H7 (cell line): ENCODE data around the gene LGALS1. TPM values are rescaled to one million over a fixed set of nuclear protein-coding genes. Genes with fewer than 3 reads are reported as not detected.
"Not testable (repeated sequence)": the region's sequence is repeated elsewhere in the genome, so short reads cannot be mapped to it uniquely, and the experiment has no call there.

Experiments used
- DNase-seq: peaks from one replicate; pipeline ENCODE4 v3.0.0; 2012
- H3K27me3 ChIP-seq: 2 replicates; pipeline ENCODE4 v1.6.0; 2011; ENCODE audit warnings: mild to moderate bottlenecking, low read length; ENCODE audit not compliant: control insufficient read depth, insufficient read depth
- H3K36me3 ChIP-seq: replicated peaks from 2 replicates; pipeline ENCODE4 v1.5.1; 2011; ENCODE audit warnings: low read length; ENCODE audit not compliant: control insufficient read depth, insufficient read depth
- H3K4me3 ChIP-seq: 2 replicates; pipeline ENCODE4 v1.5.1; 2011; ENCODE audit warnings: low read depth, mild to moderate bottlenecking, control low read depth, low read length, moderate library complexity; ENCODE audit not compliant: insufficient read depth
- total RNA-seq: library from RNA; depleted of rRNA; stranded (reverse); fragments of >200 nt; shearing (Covaris generic); gene quantifications from 2 replicates; pipeline ENCODE4 v1.2.3, GENCODE V29; 2014

The LGALS1 gene
- total RNA-seq, 1 experiment from 2014 or later, result 206 TPM

DNA sequence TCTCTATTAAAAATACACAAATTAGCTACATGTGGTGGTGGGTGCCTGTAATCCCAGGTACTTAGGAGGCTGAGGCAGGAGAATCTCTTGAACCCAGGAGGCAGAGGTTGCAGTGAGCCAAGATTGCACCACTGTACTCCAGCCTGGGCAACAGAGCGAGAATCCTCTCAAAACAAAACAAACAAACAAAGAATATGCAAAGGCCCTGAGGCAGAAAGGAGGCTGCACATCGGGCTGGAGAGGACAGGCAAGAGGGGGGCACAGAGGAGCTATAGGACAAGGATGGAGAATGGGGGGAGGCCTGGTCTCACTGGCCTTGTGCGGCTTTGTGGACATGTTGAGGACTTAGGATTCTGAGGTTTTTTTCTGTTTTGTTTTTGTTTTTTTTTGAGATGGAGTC is 29.8 kb downstream of the LGALS1 start:
- no peak for DNase-seq
- H3K36me3 ChIP-seq, result peaks cover 6% of the 10 kb centered on the region
- no peak overlapping the region for H3K4me3 ChIP-seq
- no peaks in the 10 kb centered on the region for H3K27me3 ChIP-seq

DNA sequence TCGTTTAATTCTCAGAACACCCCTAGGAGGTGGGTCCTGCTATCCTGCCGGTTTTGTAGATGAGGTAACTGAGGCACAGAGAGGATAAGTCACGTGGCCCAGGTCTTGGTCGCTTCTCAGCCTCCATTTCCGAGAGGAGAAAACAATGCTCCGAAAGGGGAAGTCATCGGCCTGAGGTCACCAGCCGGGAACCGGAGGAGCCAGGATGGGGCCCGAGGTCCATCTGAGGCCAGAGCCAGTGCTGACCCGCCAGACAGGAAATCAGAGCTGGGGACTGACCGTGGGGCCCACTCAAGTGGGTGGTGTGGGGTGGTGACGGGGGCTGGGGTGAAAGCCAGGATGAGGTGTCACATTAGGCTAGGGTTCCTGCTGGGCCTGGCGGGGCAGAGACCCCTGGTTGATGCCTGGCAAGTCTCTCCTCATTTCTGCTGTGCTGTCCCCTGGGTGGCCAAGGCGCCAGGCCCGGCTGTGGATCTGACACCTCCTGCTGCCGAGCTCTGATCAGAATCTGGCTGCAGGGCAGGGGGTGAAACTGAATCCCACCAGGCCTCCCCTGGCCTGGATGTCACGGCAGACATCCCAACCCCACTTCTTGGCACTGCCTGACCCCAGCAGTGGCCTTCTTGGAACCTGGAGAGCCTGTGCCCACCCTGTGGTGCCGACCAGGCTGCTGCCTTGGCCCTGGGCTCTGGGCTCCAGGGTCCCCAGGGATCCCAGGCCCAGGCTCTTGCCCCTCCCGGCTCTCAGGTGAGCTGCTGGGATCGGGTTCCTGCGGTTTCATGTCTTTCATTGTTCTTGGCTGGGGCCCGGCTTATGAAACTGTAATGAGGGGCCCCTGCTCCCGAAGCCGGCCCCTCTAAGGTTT is 33.4 kb downstream of the LGALS1 start:
- H3K27me3 ChIP-seq, result no peaks in the 10 kb centered on the region
- no peak overlapping the region for H3K4me3 ChIP-seq
- peaks cover 1% of the 10 kb centered on the region; the same call in 1 of the 2 replicates for H3K36me3 ChIP-seq
- peak; percentile 66 for DNase-seq

DNA sequence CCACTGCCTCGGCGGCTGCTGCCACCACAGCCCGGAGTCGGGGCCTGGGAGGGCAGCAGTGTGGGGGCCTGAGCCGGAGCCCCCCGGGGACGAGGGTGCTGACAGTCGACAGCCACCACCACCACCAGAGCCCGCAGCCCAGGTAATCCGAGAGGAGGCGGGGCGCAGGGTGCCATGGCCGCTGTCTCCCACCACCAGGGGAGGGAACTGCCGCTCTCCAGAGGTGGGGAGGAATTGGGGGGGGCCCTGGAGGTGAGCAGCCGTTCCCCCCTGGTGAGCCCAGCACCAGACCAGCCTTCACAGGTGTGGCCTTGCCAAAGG is 34.0 kb downstream of the LGALS1 start:
- H3K27me3 ChIP-seq, result no peaks in the 10 kb centered on the region
- peak; percentile 64 for DNase-seq
- H3K36me3 ChIP-seq, result peaks cover 1% of the 10 kb centered on the region; the same call in 1 of the 2 replicates
- H3K4me3 ChIP-seq, result no peak overlapping the region

DNA sequence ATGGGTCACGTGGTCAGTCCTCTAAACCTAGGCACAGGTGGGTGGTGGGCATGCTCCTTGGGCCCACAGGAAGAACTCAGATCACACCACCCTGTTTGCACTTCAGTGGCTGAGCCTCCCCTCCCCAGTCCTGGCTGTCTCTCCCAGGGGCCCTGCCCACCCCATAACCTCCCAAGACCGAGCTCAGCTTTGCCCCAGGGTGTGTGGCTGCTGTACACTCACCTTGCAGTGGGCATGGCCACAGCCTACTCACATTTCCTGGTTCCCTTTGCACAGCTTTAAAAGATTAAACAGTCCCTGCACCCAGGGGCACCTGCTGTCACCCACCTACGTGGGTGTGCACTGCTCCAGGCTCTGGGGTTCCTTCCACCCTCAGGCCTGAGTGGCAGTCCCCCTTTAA is 35.2 kb downstream of the LGALS1 start:
- Histone ChIP-seq H3K27me3 (no peaks in the 10 kb centered on the region), H3K36me3 (peaks cover 3% of the 10 kb centered on the region), H3K4me3 (no peak overlapping the region)
- DNase-seq, result peak; percentile 27

DNA sequence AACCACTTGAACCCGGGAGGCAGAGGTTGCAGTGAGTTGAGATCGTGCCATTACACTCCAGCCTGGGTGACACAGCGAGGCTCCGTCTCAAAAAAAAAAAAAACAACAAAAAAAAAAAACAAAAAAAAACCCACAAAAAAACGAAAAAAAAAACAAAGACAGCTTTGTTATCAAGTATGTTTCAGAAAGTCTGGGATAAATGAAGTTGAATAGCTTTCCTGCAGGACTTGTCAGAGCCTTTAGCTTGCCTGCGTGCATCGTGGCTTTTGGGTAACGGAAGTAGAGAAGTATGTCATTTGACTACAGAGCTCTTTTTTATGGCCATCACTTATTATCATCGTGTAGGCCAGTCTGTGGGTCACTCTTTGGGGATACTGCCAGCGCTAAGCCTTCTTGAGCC is 36.1 kb downstream of the LGALS1 start:
- Histone ChIP-seq H3K4me3 (no peak overlapping the region), H3K36me3 (peaks cover 3% of the 10 kb centered on the region), H3K27me3 (no peaks in the 10 kb centered on the region)
- no peak for DNase-seq

DNA sequence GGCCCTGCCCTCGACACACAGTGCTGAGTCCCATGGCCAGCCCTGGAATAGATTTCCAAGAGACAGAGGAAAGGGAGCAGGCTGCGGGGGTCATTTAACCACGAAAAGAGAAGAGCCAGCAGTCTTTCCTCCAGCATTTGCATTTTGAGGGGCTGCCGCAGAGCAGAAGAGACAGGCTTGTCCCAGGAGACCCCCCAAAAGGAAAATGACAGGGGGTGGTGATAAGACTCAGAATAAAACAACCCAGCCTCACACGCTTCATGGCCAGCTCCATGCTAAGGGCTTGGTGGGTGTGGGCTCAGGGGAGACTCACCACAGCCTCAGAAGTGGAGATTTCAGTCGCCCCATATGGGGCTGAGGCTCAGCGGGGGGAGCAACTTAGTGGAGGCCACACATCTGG is 38.3 kb downstream of the LGALS1 start:
- no peak for DNase-seq
- no peak overlapping the region for H3K4me3 ChIP-seq

DNA sequence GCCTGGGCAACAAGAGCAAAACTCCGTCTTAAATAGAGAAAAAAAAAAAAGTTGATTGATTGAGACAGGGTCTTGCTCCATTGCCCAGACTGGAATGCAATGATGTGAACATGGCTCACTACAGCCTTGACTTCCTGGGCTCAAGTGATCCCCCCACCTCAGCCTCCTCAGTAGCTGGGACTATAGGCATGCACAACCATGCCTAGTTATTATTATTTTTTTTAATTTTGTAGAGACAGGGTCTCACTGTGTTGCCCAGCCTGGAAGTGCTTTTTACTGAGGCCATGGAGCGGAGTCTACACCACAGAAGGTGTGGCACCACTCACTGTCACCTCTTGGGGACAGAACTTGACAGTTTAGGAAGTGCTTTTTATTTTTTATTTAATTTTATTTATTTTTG is 39.2 kb downstream of the LGALS1 start:
- H3K36me3 ChIP-seq, result peaks cover 3% of the 10 kb centered on the region
- no peak overlapping the region for H3K4me3 ChIP-seq
- no peak for DNase-seq
- H3K27me3 ChIP-seq, result no peaks in the 10 kb centered on the region

More for the DNA sequence above, 38.3 kb downstream of the LGALS1 start:
- H3K36me3 ChIP-seq, result peaks cover 3% of the 10 kb centered on the region
- no peaks in the 10 kb centered on the region for H3K27me3 ChIP-seq

DNA sequence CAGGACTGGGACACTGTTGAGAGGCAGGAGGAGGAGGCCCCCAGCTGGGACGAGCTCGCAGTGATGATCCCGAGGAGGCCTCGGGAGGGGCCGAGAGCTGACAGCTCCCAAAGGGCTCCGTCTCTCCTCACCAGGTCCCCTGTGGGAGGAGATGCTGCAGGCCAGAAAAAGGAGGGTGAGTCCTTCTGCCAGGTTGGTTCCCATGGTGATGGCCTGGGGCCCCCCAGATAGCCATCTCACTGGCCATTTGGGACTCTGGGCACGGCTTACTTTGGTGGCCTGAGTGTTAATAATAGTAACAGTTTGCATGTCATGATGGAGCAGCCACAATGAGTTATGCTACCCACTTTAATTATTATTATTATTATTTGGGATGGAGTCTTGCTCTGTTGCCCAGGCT is 40.3 kb downstream of the LGALS1 start:
- Histone ChIP-seq H3K4me3 (no peak overlapping the region), H3K27me3 (no peaks in the 10 kb centered on the region), H3K36me3 (peaks cover 3% of the 10 kb centered on the region)
- no peak for DNase-seq

DNA sequence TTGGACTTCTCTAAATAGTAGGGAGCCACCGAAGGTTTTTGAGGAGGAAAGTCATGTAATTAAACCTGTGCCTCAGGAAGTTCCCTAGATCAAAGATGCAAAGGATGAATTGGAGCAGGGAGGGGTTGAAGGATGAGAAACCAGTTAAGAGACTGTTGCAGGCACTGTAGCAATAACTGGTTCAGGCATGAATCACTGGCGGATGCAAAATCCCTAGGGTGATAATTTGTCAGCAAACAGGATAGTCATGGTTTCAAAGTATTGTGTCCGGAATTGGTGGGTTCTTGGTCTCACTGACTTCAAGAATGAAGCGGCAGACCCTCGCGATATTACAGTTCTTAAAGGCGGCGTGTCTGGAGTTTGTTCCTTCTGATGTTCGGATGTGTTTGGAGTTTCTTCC is 41.3 kb downstream of the LGALS1 start:
- no peak for DNase-seq
- H3K4me3 ChIP-seq, result no peak overlapping the region
- H3K27me3 ChIP-seq, result no peaks in the 10 kb centered on the region
- peaks cover 2% of the 10 kb centered on the region for H3K36me3 ChIP-seq

DNA sequence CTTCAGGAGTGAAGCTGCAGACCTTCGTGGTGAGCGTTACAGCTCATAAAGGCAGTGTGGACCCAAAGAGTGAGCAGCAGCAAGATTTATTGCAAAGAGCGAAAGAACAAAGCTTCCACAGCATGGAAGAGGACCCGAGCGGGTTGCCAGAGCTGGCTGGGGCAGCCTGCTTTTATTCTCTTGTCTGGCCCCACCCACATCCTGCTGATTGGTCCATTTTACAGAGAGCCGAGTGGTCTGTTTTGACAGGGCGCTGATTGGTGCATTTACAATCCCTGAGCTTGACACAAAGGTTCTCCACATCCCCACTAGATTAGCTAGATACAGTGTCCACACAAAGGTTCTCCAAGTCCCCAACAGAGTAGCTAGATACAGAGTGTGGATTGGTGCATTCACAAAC is 41.8 kb downstream of the LGALS1 start:
- H3K36me3 ChIP-seq, DNase-seq, H3K27me3 ChIP-seq, H3K4me3 ChIP-seq: not testable (repeated sequence)

DNA sequence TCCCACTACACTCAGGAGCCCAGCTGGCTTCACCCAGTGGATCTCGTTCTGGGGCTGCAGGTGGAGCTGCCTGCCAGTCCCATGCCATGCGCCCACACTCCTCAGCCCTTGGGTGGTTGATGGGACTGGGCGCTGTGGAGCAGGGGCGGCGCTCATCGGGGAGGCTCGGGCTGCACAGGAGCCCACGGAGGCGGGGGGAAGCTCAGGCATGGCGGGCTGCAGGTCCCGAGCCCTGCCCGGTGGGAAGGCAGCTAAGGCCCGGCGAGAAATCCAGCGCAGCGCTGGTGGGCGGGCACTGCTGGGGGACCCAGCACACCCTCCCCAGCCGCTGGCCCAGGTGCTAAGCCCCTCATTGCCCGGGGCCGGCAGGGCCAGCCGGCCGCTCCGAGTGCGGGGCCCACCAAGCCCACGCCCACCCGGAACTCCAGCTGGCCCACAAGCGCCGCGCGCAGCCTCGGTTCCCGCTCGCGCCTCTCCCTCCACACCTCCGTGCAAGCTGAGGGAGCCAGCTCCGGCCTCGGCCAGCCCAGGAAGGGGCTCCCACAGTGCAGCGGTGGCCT is 42.4 kb downstream of the LGALS1 start:
- not testable (repeated sequence) for H3K36me3 ChIP-seq, DNase-seq, H3K4me3 ChIP-seq, H3K27me3 ChIP-seq

DNA sequence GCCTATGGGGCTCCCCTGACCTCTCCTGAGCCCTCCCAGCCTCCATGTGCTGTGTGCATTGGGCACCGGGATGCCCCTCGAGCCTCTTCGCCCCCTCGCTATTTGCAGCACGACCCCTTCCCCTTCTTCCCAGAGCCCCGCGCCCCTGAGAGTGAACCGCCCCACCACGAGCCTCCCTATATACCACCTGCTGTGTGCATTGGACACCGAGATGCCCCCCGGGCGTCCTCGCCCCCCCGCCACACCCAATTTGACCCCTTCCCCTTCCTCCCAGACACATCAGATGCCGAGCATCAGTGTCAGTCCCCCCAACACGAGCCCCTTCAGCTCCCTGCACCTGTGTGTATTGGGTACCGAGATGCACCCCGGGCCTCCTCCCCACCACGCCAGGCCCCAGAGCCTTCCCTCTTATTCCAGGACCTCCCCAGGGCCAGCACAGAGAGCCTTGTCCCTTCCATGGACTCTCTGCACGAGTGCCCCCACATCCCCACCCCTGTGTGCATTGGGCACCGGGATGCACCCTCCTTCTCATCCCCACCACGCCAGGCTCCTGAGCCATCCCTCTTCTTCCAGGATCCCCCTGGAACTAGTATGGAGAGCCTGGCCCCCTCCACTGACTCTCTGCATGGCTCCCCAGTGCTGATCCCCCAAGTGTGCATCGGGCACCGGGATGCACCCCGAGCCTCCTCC is 50.3 kb downstream of the LGALS1 start:
- no peak overlapping the region for H3K4me3 ChIP-seq
- DNase-seq, result peak; percentile 61
- no peaks in the 10 kb centered on the region for H3K27me3 ChIP-seq

DNA sequence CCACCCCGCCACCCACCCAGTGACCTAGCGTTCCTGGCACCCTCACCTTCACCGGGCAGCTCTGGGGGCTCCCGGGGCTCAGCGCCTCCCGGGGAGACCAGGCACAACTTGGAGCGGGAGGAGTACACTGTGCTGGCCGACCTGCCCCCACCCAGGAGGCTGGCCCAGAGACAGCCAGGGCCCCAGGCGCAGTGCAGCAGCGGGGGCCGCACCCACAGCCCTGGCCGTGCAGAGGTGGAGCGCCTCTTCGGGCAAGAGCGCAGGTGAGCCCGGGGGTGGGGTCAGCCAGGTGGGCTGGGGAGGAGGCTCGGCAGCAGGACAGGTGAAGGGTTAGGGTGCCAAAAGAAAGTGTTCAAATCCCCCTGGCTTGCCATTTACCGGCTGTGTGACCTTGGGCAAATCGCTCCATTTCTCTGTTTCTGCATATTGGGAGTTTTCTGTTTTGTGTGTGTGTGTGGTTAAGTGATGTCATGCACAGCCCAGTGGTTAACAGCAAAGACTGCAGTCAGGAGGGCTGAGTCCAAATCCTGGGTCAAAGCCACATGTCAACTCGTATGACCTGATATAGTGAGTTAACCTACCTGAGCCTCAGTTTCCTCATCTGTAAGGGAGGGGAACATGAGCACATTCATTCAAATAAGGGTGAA is 50.9 kb downstream of the LGALS1 start:
- H3K4me3 ChIP-seq, result no peak overlapping the region
- no peaks in the 10 kb centered on the region for H3K27me3 ChIP-seq
- DNase-seq, result no peak
- no peaks in the 10 kb centered on the region; the same call in 1 of the 2 replicates for H3K36me3 ChIP-seq

More for the DNA sequence above, 50.3 kb downstream of the LGALS1 start:
- no peaks in the 10 kb centered on the region; the same call in 1 of the 2 replicates for H3K36me3 ChIP-seq

DNA sequence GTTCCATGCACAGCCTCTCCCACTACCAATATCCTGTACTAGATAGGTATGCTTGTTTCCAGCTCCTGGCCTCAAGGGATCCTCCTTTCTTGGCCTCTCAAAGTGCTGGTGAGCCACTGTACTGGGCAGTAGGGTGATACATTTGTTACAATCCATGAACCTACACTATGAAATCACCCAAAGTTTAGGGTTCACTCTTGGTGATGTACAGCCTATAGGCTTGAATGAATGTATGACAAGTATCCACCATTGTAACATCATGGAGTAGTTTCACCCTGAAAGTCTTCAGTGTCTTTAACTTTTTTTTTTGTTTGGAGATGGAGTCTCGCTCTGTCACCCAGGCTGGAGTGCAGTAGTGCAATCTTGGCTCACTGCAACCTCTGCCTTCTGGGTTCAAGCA is 53.2 kb downstream of the LGALS1 start:
- Histone ChIP-seq H3K27me3 (no peaks in the 10 kb centered on the region), H3K36me3 (no peaks in the 10 kb centered on the region), H3K4me3 (no peak overlapping the region)
- DNase-seq, result no peak
